ELR (cell line): ENCODE measurements around the gene PELI1.
"Not testable (repeated sequence)": the region's sequence is repeated elsewhere in the genome, so short reads cannot be mapped to it uniquely, and the experiment has no call there.

Experiments used
- DNase-seq: peaks from one replicate; pipeline ENCODE4 v3.0.0-alpha.2; 2015; ENCODE audit warnings: low read depth

Gene PELI1

GRCh38 chr2:64122358-64122757 lies 21.9 kb downstream of the PELI1 start:
- DNase-seq = no peak

GRCh38 chr2:64120928-64121327 lies 23.3 kb downstream of the PELI1 start:
- DNase-seq = peak; percentile 54

GRCh38 chr2:64120008-64120407 lies 24.2 kb downstream of the PELI1 start:
- no peak for DNase-seq

- DNase-seq = no peak
Measured at GRCh38 chr2:64119369-64119768, 24.9 kb downstream of the PELI1 start.

GRCh38 chr2:64115808-64116598 lies 28.2 kb downstream of the PELI1 start:
- peak; percentile 48 for DNase-seq

- no peak for DNase-seq
Measured at GRCh38 chr2:64114912-64115277, 29.3 kb downstream of the PELI1 start.

DNA sequence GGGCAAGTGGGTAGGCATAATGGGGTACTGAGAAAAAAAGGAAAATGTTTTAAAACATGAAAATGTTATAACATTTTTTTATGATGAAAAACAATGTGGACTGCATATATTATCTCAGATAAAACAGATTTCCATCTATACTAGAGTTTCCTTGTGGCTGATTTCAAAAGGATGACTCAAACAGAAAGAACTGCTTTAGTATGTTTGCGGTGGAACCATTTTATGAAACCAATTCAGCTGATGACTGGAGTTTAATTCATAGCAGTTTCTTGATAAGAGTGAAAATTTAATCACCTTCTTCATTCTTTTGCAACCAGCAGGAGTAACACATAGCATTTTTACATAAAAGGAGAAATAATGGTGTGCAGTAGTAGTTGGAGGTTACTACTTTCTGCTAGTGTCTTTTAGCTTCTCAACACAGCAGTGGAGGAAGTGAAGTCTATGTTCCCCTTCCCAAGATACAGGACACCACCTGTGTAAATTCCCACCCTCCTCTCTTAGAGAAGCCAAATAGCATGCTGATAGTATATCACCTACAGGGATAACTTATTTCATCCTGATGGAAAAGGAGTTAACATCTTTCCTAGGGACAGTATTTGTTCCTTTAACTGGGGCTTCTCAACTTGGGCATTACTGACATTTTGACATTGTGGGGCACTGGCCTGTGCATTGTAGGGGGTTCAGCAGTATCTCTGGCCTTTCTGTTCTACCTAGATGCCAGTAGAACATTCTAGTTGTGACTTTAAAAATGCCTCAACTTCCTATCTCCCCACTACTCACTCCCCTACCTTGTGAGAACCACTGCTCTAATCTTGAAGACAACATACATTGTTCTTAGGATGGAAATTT lies 29.9 kb downstream of the PELI1 start:
- peak; percentile 85 for DNase-seq

DNA sequence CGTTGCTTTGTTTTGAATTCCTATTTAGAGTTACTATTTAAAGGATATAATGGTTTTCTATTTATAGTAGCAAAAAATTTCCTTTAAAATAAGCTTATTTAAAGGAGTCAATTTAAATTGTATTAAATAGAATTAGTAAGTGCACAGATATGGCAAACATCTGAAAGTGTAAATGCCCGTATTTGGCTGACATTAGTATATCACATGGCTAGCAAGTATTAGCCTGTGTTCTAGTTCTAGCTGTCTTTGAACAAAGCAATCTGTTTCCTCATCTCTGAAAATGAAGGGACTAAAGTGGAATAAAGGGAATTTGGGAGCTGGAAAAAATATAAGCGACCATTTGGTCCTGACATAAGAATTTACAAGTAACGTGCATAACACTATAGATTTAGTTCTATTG lies 32.2 kb downstream of the PELI1 start:
- no peak for DNase-seq

- DNase-seq = no peak
Measured at GRCh38 chr2:64111426-64111825, 32.8 kb downstream of the PELI1 start.

GRCh38 chr2:64108666-64109241 lies 35.5 kb downstream of the PELI1 start:
- DNase-seq = no peak

DNA sequence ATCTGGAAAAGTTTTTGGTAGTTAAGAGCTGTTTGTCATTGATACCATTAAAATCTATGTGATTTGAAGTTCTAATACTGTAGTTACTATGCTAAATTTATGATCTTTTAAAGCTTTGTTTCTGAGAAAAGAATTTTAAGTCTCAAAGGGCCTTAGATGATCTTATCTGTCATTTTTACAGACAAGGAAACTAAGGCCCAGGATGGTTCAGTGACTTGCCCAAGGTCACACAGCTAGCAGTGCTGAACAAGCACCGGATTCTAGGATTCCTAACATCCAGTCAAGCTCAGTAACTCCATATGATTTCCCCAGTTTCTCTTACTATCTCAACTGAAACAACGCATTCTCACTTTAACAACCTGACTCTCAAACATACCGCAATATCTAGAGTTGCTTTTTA lies 37.7 kb downstream of the PELI1 start:
- no peak for DNase-seq

- no peak for DNase-seq
Measured at GRCh38 chr2:64105670-64106461, 38.4 kb downstream of the PELI1 start.

- peak; percentile 22 for DNase-seq
Measured at GRCh38 chr2:64104933-64105332, 39.3 kb downstream of the PELI1 start.

DNA sequence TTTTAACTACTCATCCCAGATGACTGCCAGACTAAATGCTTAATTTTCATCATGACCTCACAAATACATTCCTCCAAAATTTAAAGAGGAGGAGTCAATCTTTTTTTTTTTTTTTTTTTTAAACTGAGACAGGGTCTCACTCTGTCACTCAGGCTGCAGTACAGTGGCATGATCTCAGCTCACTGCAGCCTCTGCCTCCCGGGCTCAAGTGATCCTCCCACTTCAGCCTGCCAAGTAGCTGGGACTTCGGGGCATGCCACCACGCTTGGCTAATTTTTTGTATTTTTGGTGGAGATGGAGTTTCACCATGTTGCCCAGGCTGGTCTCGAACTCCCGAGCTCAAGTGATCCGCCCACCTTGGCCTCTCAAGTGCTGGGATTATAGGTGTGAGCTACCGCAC lies 41.5 kb downstream of the PELI1 start:
- not testable (repeated sequence) for DNase-seq

- DNase-seq = no peak
Measured at GRCh38 chr2:64101141-64101591, 43.1 kb downstream of the PELI1 start.

DNA sequence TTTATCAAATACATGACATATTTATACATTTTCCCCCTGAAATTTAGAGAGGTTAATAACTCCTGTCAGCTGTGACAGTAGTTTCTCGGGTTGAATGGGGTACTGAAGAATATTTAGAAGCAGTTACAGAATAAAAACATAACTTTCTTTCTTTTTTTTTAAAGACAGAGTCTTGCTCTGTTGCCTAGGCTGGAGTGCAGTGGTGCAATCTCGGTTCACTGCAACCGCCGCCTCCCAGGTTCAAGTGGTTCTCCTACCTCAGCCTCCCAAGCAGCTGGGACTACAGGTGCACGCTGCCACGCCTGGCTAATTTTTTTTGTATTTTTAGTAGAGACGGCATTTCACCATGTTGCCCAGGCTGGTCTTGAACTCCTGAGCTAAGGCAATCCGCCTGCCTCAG lies 43.6 kb downstream of the PELI1 start:
- not testable (repeated sequence) for DNase-seq

- DNase-seq = no peak
Measured at GRCh38 chr2:64094663-64095382, 49.4 kb downstream of the PELI1 start.

DNA sequence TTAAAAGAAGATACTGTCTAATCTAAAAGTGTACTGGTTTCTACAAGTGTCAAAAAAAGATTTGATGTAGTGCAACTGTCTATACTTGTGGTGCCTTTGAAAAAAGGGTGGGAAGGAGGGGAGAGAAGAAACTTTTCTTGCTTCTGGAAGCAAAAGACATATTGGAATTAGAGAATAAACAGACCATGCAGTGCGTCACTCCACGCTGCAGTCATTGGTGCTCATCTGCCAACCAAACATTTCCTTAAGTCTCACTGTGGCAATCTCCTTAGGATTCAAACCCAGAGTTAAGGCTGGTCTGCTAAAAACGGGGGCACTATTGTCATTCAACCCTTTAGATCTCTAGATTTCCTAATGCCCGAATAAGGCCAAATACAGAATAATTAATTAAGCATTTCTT lies 50.9 kb downstream of the PELI1 start:
- no peak for DNase-seq

DNA sequence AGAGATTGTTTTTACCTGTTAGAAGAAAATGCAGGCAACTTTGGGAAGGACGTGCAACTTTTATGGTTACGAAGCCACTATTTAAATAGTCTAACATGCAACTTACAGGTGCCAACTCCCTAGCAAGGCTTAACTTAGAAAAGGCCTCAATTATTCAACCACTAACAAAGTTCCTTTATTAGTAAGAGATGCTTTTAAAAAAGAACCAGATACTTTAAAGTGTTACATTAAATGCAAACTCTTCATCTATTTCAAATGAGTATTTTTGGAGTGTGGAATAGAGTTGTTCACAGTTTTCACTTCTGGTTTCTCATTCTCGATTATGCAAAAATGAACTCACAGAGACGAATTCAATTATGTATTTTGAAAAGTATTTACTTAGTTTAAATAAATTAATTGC lies 51.7 kb downstream of the PELI1 start:
- DNase-seq = no peak

- DNase-seq = no peak
Measured at GRCh38 chr2:64090264-64090663, 54.0 kb downstream of the PELI1 start.

GRCh38 chr2:64086347-64087082 lies 57.7 kb downstream of the PELI1 start:
- DNase-seq = no peak
